ENCODE results near the gene TAF5L.

DNA sequence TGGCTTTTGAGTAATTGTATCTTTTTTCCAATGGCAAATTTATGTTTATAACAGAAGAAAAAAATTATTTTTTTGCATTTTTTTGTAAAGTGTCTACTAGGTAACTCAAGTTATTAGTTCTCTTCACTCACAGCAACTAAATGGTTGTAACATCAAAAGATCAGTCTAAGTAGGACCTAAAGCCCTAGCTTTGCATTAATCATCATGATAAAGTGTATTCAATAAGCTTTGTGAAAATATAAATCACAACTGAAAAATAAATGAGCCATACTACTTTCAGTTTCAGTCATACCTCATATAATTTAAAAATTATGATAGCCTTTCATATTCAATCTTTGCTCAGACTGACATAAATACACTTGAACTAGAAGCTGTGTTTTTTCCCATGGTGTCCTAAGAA lies 6.9 kb downstream of the TAF5L start:
- TF ChIP-seq, protein P1, sequence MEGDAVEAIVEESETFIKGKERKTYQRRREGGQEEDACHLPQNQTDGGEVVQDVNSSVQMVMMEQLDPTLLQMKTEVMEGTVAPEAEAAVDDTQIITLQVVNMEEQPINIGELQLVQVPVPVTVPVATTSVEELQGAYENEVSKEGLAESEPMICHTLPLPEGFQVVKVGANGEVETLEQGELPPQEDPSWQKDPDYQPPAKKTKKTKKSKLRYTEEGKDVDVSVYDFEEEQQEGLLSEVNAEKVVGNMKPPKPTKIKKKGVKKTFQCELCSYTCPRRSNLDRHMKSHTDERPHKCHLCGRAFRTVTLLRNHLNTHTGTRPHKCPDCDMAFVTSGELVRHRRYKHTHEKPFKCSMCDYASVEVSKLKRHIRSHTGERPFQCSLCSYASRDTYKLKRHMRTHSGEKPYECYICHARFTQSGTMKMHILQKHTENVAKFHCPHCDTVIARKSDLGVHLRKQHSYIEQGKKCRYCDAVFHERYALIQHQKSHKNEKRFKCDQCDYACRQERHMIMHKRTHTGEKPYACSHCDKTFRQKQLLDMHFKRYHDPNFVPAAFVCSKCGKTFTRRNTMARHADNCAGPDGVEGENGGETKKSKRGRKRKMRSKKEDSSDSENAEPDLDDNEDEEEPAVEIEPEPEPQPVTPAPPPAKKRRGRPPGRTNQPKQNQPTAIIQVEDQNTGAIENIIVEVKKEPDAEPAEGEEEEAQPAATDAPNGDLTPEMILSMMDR (IDR thresholded peaks at IDR 0.05), result no peak
- TF ChIP-seq POLR2A (IDR thresholded peaks at IDR 0.05), result no peak
